RPMI7951 (cell line): ENCODE data around the gene RNPEPL1. TPM values are rescaled to one million over a fixed set of nuclear protein-coding genes. Genes with fewer than 3 reads are reported as not detected.
"Not testable (repeated sequence)": the region's sequence is repeated elsewhere in the genome, so short reads cannot be mapped to it uniquely, and the experiment has no call there.

Source experiments
- DNase-seq: peaks from one replicate; pipeline ENCODE4 v3.0.0-alpha.2; 2012; ENCODE audit warnings: low read depth
- total RNA-seq: library from RNA; depleted of rRNA; stranded (reverse); fragments of >200 nt; shearing (Covaris generic); gene quantifications from 2 replicates; pipeline ENCODE4 v1.2.3, GENCODE V29; 2014; rRNA removed

RNPEPL1 gene, protein sequence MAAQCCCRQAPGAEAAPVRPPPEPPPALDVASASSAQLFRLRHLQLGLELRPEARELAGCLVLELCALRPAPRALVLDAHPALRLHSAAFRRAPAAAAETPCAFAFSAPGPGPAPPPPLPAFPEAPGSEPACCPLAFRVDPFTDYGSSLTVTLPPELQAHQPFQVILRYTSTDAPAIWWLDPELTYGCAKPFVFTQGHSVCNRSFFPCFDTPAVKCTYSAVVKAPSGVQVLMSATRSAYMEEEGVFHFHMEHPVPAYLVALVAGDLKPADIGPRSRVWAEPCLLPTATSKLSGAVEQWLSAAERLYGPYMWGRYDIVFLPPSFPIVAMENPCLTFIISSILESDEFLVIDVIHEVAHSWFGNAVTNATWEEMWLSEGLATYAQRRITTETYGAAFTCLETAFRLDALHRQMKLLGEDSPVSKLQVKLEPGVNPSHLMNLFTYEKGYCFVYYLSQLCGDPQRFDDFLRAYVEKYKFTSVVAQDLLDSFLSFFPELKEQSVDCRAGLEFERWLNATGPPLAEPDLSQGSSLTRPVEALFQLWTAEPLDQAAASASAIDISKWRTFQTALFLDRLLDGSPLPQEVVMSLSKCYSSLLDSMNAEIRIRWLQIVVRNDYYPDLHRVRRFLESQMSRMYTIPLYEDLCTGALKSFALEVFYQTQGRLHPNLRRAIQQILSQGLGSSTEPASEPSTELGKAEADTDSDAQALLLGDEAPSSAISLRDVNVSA
- total RNA-seq, result 13.1 and 15.4 TPM in 2 replicates

- peak; percentile 36 for DNase-seq
Measured at GRCh38 chr2:240567872-240568677, at the start of gene RNPEPL1. TSS of gene RNPEPL1 (plus strand) at chr2:240568484. CDS start at chr2:240568587, 103 bp downstream.

DNA sequence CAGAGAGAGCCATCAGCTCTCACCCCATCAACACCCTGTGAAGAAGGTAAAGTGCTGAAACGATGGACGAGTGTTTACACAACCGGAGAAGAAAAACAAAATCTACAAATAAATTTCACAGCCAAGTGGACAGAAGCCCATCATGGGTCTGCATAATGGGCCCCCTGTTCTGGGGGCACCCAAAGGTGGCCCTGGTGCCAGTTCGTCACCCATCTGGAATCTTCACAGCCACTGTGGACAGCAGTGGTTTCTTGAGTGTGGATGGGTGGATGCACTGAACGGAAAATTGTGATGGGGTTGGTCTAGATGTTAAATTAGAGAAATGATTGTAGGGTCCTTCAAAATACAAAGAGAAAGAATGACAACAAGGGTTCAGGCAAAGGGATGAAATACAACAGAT is 49.3 kb upstream of the RNPEPL1 start:
- no peak for DNase-seq

DNA sequence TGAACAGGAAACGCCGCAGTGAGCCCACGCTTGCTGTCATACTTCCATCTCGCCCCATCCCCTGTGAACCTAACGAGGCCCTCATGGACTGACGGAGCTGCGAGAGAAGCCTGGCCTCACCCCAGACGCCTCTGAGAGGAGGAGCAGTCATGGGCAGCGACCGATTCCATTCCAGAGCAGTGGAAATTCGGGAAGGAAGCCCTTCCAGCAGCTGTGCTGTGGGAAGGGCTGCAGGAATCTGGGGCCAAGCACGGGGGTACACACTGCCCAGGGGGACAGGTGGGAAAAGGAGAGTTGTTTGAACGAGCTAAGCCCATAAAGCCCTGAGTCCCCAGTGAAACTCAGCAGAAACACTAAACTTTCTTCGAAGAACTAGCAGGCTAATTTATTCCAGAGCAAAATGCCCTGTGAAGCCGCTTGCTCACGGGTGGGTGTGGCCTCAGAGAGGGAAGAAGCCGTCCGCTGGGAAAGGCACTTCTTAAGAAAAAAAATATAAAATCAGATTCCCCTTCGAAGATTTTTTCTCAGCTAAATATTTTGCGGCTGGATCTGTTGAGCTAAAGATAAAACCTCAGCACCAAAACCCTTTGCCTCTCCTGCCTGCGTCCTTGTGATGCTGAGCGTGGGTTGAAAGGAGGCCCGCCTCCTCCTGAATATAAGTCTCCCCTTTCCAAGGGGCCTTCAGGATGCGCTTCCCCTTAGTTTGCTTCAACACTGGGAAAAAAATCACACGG is 48.7 kb upstream of the RNPEPL1 start:
- DNase-seq, result no peak

- DNase-seq, result no peak
Measured at GRCh38 chr2:240520130-240520973, 47.9 kb upstream of the RNPEPL1 start.

- DNase-seq, result no peak
Measured at GRCh38 chr2:240520974-240521350, 47.3 kb upstream of the RNPEPL1 start.

- not testable (repeated sequence) for DNase-seq
Measured at GRCh38 chr2:240521885-240522284, 46.4 kb upstream of the RNPEPL1 start.

DNA sequence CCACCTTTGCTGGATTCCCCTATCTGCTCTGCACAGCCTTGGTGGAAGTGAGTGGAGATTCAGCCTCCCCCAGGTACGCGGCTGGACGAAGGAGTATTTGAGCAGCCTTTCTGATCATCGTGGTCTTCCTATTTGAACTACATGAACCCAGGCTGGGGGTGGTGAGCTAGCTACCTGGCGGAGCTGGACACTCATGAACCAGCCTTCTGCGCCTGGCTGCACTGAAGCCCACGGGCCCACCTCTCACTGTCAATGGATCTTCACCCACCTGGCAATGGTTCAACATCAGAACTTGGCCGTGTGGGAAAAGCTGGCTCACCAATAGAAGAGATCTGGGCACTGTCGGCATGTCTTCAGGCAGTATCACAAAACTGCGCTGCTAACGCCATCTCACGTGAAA is 45.9 kb upstream of the RNPEPL1 start:
- no peak for DNase-seq

GRCh38 chr2:240523451-240524281 is 44.6 kb upstream of the RNPEPL1 start:
- no peak for DNase-seq

- DNase-seq, result no peak
Measured at GRCh38 chr2:240524963-240525718, 43.1 kb upstream of the RNPEPL1 start.

DNA sequence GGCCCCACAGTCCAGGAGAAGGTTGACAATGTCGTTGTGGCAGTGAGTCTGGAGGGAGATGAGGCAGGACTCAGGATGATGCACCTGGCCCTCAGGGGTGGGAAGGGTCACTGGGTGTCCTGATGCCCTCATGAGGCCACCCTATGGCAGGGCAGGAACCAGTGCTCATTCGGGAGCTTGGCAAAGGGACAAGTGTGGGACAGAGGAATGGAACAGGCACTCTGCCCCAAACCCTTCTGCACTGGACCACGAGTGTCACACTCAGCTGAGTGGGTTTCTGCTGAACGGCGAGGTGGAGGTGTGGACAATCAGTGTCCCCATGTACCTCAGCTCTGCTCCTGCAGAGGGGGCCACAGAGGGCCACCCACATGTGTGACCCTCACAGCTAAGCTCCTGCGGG is 42.5 kb upstream of the RNPEPL1 start:
- DNase-seq, result no peak

GRCh38 chr2:240526521-240526920 is 41.8 kb upstream of the RNPEPL1 start:
- no peak for DNase-seq

GRCh38 chr2:240527153-240527750 is 41.0 kb upstream of the RNPEPL1 start:
- DNase-seq, result no peak

DNA sequence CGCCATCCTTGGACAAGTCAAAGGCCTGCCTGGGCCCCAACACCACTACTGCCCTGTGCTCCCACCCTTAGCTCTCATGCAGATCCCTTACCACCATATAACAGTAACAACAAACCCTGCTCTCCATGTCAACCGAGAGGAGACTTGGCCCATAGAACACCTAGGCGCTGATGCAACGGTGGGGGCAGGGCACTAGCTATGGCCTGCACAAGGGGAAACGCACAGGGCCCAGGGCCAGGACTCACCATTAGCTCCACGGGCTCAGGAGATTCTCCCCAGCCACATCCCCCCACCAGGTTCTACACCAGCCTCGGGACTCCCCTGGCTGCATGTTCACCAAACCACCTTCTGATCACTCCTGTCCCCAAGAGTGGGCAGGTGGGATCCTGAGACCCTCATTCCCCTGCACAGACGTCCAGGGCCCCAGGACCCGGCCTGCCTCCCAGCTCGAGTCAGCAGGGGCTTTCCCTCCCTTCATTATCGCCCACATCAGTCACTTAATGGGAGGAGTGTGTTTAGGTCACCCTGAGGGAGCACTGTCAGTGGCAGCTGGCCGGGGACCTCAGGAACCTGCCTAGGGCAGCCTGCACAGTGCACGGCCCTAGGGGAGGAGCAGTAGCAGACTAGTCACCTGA is 39.8 kb upstream of the RNPEPL1 start:
- DNase-seq, result no peak

GRCh38 chr2:240529344-240529999 is 38.8 kb upstream of the RNPEPL1 start:
- DNase-seq, result no peak

DNA sequence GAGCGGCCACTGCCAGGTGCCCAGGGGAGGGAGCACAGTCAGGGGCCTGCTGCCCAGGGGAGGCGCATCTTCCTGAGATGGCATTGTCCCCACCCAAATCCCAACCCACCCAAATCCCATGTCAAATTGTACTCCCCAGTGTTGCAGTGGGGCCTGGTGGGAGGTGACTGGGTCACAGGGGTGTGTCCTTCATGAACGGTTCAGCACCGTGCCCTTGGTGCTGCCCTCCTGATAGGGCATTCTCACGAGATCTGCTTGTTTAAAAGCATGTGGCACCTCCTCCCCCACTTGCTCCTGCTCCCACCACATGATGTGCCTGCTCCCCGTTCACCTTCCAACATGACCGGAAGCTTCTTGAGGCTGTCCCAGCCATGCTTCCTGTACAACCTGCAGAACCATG is 38.1 kb upstream of the RNPEPL1 start:
- DNase-seq, result no peak

GRCh38 chr2:240531038-240531437 is 37.2 kb upstream of the RNPEPL1 start:
- no peak for DNase-seq

DNA sequence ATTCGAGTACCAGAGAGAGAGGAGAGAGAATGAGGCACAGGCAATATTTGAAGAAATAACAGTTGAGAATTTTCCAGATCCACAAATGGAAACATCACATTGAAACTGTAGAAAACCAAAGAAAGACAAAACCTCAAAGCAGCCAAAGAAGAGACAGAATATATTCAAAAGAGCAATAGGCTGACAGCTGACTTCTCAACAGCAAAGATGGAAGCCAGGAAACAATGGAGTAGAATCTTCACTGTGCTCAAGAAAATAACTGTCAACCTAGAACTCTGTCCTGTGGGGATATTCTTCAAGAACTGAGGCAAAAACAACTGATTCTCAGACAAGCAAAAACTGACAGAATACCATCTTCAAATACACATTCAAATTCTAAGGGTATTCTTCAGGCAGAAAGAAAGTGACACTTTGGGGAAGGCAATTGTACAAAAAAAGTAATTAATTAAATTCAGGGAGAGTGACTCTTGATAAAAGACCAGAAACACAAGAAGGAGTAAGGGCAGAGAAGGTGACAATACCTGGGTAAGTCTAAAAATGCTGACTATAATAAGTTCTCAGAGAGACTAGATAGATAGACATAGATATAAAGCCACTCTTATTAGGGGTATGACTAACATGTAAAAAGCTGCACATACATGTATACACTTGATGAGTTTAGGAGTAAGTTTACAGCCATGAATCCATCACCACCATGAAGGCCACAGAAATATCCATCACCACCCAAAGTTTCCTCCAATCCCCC is 36.1 kb upstream of the RNPEPL1 start:
- no peak for DNase-seq
